ENCODE data around the gene ELFN1.
"Not testable (repeated sequence)": the region's sequence is repeated elsewhere in the genome, so short reads cannot be mapped to it uniquely, and the experiment has no call there.

Gene ELFN1

DNA sequence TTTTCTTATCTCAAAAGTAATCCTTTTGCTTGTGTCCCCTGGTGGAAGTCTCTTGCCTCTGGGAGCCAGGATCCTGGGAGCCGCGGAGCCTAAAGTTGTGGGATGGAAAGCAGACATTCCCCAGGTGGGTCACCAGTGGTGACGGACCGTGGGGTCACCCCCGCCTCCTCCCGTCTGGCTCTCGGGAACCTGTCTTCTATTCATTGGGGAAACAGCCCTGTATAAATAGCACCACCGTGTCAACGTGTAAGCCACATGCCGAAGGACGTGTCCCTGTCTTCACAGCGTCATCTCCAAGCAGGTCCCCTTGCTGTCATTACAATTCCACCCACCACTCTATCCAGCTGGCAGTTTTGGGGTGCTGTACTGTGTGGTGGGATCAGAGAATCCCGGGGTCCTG lies 87.5 kb downstream of the ELFN1 start:
- DNase-seq (ENCODE audit: low spot score), result no peak

GRCh38 chr7:1758028-1758858 lies 88.2 kb downstream of the ELFN1 start:
- DNase-seq (ENCODE audit: low spot score), result no peak

GRCh38 chr7:1758859-1759521 lies 88.9 kb downstream of the ELFN1 start:
- DNase-seq (ENCODE audit: low spot score), result no peak

DNA sequence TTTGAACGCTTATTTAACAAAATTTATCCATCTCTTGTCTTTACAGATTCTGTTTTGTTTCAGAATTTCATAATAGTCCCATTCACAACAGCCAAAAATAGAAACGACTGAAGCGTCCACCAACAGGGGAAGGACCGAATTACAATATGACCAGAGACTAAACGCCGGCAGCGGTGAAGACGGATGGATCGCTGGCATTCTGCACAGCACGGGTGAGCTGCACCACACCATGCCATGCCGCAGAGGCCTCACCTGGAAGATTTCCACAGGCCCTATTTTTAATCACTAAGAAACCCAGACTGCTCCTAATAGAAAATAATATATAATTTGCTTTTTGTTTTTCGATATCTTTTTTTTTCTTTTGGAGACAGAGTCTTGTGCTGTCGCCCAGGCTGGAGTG lies 91.0 kb downstream of the ELFN1 start:
- no peak for DNase-seq (ENCODE audit: low spot score)

DNA sequence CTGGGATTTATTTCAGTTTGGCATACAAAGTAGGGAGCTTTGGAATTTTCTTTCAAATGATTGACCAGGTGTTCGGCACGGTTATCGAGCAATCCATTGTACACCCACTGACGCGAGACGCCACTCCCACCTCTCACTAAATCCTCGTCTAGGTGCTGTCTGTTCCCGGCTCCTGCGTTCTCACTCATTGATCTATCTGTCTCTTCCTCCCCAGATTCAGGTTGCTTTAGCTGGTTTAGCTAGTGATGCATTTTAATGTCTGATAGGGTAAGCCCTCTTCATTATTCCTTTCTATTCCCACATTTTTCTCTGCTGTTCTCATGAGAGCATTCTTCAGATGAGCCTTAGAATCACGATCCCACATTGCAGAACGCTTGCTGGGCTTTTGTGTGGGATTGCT lies 91.7 kb downstream of the ELFN1 start:
- DNase-seq (ENCODE audit: low spot score), result no peak

- DNase-seq (ENCODE audit: low spot score), result no peak
Observed at GRCh38 chr7:1762238-1762945, 92.3 kb downstream of the ELFN1 start.

DNA sequence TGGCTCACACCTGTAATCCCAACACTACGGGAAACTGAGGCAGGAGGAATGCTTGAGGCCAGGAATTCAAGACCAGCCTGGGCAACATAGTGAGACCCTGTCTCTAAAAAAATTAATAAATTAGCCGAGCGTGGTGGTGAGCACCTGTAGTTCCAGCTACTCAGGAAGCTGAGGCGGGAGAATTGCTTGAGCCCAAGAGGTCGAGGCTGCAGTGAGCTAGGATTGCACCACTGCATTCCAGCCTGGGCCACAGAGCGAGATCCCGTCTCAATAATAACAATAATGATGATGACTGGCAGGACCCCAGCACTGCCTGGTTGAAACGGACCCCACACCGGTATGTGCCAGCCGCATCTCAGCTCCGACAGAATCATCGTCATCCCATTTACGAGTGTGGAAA lies 93.0 kb downstream of the ELFN1 start:
- DNase-seq (ENCODE audit: low spot score), result no peak

GRCh38 chr7:1763911-1764310 lies 93.8 kb downstream of the ELFN1 start:
- DNase-seq (ENCODE audit: low spot score), result not testable (repeated sequence)

DNA sequence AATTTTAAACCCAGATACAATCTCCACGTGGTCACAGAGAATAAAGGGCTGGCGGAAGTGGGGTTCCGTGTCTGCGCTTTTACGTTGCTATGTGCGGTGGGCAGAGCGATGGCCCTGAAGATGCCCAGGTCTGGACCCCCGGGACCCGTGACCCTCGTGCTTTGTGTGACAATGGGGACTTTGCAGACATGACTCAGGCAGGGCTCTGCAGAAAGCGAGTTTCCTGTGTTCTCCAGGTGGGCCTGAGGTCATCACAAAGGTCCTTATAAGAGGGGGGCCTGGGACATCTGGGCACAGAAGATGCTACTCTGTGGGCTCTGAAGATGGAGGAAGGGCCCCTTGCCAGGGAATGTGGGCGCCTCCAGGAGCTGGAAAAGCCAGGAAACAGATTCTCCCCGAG lies 95.3 kb downstream of the ELFN1 start:
- DNase-seq (ENCODE audit: low spot score), result no peak

GRCh38 chr7:1767524-1767923 lies 97.4 kb downstream of the ELFN1 start:
- no peak for DNase-seq (ENCODE audit: low spot score)

- no peak for DNase-seq (ENCODE audit: low spot score)
Observed at GRCh38 chr7:1768832-1769231, 98.8 kb downstream of the ELFN1 start.

DNA sequence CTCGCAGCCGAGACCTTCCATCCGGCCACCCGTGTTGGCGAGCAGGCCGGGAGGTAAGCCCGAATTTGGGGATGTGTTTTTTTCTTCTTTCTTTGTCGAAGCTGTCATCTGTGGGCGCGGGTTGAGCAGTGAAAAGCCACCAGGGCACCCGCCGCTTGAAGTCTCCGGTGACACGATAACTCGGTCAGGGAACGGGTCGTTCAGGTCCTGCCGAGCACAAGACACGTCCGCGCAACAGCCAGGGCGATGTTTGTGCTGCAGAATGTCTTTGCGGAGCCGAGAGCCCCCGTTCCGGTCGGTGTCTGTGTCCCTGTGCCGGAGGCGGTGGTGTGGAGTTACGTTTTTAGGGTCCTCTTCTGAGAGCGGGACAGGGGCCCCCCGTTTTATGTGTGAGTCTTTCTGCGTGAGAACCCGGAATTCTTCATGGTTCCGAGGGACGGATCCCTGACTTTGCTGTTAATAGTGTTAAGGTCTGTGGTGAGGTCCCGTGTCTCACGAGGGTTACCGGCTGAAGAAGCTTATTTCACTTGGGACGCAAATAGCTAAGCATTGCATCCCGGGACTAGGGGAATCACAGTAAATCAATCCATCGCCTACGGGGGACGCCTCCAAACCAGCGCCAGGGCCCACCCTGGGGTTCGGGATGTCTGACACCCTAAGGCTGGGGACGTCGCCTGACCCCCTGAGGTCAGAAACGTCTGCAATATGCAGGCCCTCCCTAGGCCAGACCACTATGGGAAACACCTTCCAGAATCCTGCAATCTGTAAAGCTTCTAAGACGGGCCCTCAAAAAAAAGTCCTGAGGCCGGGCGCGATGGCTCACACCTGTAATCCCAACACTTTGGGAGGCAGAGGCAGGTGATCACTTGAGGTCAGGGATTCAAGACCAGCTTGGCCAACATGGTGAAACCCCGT lies 99.5 kb downstream of the ELFN1 start:
- DNase-seq (ENCODE audit: low spot score), result no peak

DNA sequence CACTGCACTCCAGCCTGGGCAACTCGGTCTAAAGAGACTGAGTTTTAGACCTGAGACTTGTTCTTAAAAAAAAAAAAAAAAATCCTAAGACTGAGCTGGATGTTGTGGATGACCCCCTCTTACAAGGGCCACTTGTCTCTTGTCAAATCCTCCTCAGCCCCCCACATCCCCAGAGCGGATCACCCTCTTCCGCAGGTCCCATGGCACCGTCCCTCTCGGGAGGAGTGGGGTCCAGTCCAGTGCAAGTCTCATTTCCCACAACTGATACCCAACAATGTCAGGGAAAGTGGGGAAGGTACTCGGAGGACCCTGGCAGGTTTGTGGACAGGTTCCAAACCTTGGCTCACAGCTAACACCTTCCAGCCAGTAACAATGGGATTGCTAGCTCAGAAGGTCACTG lies 100.3 kb downstream of the ELFN1 start:
- DNase-seq (ENCODE audit: low spot score), result no peak

- no peak for DNase-seq (ENCODE audit: low spot score)
Observed at GRCh38 chr7:1775389-1775788, 105.3 kb downstream of the ELFN1 start.

DNA sequence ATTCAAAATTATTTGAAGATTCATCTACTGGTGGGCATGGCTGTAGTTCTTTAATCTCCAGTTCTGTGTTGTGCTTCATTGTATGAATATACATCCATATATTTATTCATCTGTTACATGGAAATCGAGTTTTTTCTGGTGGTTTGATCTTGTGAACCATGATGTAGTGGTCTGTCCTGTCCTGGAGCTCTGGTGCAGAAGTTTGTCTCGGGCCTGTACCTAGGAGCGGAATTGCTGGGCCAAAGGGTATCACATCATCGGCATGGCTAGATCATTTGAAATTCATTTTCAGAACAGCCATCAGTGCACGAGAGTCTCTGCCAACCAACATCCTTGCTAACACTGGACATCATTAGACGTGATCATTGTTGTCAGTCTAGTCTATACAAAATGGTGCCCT lies 107.0 kb downstream of the ELFN1 start:
- no peak for DNase-seq (ENCODE audit: low spot score)

DNA sequence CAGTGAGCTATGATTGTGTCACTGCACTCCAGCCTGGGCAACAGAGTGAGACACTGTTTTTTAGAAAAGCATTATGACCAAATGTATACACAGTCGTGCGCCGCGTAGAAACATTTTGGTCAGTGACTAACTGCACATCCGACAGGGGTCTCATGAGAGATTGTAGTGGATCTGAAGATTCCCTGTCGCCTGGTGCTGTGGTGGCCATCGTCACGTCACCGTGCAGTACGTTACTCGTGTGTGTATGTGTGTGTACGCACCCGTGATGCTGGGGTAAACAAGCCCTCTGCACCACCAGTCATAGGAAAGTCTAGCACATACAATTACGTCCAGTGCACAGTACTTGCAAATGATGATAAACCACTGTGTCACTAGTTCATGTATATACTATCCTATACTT lies 109.4 kb downstream of the ELFN1 start:
- DNase-seq (ENCODE audit: low spot score), result no peak

DNA sequence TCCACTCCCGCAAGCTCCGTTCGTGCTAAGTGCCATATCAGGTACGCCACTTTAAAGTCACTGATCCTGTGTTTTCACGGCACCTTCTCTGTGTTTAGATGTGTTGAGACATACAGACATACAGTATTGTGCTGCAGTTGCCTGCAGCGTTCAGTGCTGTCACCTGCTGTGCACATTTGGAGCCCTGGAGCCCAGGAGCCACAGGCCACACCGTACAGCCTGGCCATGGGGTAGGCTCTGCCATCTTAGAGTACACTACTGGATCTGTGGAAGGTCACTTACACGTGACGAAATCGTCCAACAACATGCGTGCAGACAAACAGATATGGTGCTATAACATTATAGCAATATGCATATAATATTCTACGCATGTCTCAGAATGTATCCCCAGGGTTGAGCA lies 111.3 kb downstream of the ELFN1 start:
- DNase-seq (ENCODE audit: low spot score), result no peak

- no peak for DNase-seq (ENCODE audit: low spot score)
Observed at GRCh38 chr7:1785839-1786238, 115.8 kb downstream of the ELFN1 start.

DNA sequence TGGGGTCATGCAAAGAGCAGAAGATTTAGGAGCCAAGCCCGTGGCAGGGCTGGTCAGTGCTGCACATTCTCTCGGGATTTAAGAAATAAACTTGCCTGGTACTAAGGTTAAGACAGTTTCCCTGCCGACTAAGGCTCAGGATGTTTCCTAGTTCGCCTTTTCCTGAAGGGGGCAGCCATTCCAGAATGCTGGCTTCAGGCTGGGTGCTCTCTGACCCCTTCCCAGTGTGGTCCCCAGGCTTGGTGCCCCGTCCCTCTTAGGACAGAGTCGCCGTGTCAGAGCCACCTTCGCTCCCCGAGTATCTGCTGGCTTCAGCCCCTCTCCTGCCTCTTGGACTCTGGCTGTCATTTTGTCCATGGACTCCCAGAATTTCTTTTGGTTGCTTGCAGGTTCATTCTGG lies 117.2 kb downstream of the ELFN1 start:
- no peak for DNase-seq (ENCODE audit: low spot score)

- no peak for DNase-seq (ENCODE audit: low spot score)
Observed at GRCh38 chr7:1787681-1788235, 117.7 kb downstream of the ELFN1 start.

DNA sequence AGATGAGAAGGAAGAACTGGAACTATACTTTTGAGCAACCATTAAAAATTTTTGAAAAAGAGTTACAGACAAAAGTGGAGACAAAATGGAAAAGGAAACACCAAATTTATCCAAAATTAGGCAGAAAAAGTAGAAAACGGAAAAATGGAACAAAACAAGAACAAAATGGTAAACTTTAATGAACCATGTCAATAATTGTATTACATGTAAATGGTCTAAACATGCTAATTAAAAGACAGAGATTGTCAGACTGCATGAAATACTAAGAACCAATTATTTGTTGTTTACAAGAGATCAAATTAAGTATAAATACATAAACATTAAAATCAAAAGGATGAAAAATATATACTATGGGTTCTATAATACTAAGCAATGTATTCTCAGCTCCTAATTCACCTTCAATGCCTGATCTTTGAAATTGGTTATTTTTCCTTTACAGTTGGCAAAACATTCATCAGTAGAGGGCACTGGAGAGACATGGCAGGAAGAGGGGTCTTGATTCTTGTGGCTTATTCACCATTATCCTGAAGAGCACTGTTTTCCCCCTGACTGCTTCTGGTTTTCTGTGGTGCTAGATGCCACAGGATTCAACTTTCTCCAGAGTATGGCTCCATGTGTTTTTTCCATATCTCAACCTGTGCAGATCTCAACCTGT lies 124.9 kb downstream of the ELFN1 start:
- DNase-seq (ENCODE audit: low spot score), result no peak

Data from putamen (tissue), 1 donor.